Bronchial epithelial cell (primary cell): Measurements from ENCODE around the gene TAOK2. TPM values are rescaled to one million over a fixed set of nuclear protein-coding genes. Genes with fewer than 3 reads are reported as not detected.

ENCODE experiments used
- DNase-seq: peaks from one replicate; pipeline ENCODE4 v3.0.0-alpha.2; 2010; ENCODE audit warnings: low read depth
- FAIRE-seq: peaks from 2 replicates; lab custom pipeline; 2011; peaks lifted over from hg19 to GRCh38; lab: Jason Lieb, UNC
- H3K27me3 ChIP-seq: 2 replicates; pipeline ENCODE4 v1.5.1; 2011; ENCODE audit warnings: low read length; ENCODE audit not compliant: control insufficient read depth, insufficient read depth
- H3K36me3 ChIP-seq: 2 replicates; pipeline ENCODE4 v1.5.1; 2011; ENCODE audit warnings: low read length; ENCODE audit not compliant: control insufficient read depth, insufficient read depth
- H3K4me3 ChIP-seq: 2 replicates; pipeline ENCODE4 v1.5.1; 2011; ENCODE audit warnings: mild to moderate bottlenecking, low read depth, low read length, control low read depth
- total RNA-seq: library from RNA; depleted of rRNA; stranded (reverse); fragments of >200 nt; gene quantifications from 2 replicates; pipeline ENCODE4 v1.2.1, GENCODE V29; 2014
- TF ChIP-seq, protein P1 (sequence below): IDR thresholded peaks from 2 replicates; pipeline ENCODE4 v1.5.1; 2011; ENCODE audit warnings: mild to moderate bottlenecking, moderate library complexity, low read length, control low read depth, inconsistent platforms; ENCODE audit not compliant: insufficient read depth, severe bottlenecking

The TAOK2 gene
- total RNA-seq, 1 donor from 2014 or later: 24.7 TPM

DNA sequence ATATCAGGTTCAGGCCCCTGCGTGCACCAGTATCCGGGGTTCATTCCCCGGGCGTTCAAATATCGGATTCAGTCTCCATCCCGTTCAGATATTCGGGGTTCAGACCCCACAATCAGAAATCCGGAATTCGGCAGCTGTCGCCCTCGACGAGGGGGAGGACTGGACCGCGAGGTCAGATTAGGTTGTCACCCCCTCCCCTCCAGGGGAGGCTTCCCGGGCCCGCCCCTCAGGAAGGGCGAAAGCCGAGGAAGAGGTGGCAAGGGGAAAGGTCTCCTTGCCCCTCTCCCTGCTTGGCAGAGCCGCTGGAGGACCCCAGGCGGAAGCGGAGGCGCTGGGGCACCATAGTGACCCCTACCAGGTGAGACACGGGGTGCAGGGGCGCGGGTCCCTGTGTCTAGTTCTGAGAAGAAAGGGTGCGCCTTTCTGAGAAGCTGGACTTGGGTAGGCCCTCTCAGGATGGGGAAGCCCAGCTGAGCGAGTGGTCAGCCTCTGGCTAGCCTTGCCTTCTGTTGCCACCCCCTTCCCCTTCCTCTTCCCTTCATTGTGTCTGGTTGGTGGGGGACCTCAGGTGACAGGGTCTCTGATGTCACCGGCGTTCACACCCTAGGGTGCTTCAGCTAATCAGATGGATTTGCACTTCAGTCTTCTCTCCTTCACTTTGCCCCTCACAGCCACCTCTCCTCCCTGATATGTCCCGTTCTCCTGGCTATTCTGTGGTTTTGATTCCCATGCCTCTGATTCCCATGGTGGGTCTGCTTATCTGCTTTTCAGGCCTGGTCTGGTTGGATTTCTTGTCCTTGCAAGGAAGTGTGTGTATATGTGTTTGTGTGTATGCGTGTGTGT is 844 bp downstream of the TAOK2 start:
- Histone ChIP-seq H3K27me3 (no peaks in the 10 kb centered on the region), H3K36me3 (peaks cover 18% of the 10 kb centered on the region), H3K4me3 (peak overlapping the region; percentile 96)
- DNase-seq (no peak), FAIRE-seq (no peak)
- TF ChIP-seq, protein P1, sequence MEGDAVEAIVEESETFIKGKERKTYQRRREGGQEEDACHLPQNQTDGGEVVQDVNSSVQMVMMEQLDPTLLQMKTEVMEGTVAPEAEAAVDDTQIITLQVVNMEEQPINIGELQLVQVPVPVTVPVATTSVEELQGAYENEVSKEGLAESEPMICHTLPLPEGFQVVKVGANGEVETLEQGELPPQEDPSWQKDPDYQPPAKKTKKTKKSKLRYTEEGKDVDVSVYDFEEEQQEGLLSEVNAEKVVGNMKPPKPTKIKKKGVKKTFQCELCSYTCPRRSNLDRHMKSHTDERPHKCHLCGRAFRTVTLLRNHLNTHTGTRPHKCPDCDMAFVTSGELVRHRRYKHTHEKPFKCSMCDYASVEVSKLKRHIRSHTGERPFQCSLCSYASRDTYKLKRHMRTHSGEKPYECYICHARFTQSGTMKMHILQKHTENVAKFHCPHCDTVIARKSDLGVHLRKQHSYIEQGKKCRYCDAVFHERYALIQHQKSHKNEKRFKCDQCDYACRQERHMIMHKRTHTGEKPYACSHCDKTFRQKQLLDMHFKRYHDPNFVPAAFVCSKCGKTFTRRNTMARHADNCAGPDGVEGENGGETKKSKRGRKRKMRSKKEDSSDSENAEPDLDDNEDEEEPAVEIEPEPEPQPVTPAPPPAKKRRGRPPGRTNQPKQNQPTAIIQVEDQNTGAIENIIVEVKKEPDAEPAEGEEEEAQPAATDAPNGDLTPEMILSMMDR: no peak

DNA sequence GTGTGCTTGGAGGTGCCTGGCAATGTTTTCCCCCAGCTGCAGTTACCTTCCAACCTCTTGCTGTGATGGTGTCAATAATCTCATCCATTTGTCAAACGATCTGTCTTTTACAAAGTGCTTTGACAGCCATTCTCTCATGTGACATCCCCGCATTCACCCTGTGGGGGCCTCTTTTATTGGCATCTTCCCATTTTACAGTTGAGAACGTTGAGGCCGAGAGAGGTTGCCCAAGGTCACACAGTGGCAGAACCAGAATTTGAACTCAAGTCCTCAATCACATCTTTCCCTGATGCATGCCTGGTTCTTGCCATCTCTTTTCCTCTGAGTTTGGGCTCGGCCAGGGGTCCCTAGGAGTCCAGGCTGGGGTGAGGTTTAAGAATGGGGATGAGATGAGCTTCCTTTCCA is 1.5 kb downstream of the TAOK2 start:
- TF ChIP-seq, protein P1: no peak
- no peak for FAIRE-seq
- no peak for DNase-seq
- Histone ChIP-seq H3K4me3 (peak overlapping the region; percentile 96), H3K36me3 (peaks cover 21% of the 10 kb centered on the region), H3K27me3 (no peaks in the 10 kb centered on the region)

DNA sequence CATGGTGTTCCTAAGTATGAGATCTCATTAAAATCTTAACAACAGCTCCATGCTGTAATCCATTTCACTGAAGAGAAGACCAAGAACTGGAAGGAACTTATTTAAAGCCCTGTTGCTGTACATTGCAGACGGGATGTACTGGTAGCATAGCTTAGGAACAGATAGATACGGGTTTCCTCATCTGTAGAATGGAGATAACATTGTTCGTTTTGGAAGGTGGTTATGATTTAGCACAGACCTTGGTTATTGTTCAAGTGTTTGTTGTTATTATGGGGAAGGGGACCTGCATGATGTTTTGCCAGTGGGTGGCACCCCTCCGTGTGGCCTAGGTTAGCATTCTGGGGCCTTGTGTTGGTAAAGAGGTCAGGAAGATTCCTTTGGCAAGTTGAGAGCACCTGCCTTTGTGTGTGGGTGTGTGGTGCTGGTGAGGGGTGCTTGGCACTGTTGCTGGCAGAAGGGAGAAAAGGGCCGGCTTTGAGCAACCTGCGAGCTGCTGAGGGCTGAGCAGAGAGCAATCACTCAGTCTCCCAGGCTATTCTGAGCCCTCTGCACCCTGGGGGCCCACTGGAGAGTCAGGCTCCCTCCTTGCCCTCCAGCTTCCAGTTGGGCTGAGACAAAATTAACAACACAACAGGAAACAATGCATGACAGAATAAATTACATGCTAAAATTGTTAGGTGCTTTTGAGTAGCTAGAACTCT is 2.3 kb downstream of the TAOK2 start:
- TF ChIP-seq, protein P1: no peak
- no peaks in the 10 kb centered on the region for H3K27me3 ChIP-seq
- peaks cover 22% of the 10 kb centered on the region for H3K36me3 ChIP-seq
- no peak overlapping the region for H3K4me3 ChIP-seq
- FAIRE-seq (no peak), DNase-seq (no peak)

DNA sequence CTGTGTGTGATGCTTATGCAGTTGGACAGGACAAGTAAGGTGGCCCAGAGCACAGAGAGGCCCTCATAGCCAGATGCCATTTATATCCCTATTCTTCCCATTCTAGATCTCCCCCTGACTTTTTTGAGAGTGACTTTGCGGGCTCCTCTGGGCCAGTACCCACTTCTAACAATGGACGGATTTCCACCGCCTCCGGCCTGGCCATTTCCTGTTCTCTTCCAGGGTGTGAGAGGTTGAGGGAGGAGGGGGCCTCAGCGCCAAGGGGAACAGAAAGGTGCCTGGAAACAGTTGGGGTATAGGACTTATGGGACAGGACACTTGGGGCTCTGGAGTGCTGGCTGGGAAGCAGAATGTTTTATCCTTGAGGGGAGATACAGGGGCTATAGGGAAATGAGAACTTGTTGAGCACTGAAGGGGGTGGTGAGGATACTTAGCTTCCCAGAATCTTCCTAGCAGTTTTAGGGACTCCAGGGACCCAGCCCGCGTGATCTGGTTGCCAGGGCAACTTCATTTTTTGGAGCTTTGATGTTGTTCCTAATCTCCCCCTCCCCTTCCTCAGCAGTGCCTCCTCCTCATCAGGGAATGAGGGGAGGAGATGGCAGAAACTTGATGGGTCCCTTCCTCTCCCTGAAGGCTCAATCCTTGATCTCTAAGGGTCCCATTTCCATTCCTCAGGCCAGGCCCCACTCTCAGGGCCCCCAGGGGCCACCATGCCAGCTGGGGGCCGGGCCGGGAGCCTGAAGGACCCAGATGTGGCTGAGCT is 3.6 kb downstream of the TAOK2 start:
- no peak overlapping the region for H3K4me3 ChIP-seq
- H3K27me3 ChIP-seq: no peaks in the 10 kb centered on the region
- H3K36me3 ChIP-seq: peaks cover 25% of the 10 kb centered on the region
- DNase-seq (no peak), FAIRE-seq (no peak)
- TF ChIP-seq, protein P1: no peak

DNA sequence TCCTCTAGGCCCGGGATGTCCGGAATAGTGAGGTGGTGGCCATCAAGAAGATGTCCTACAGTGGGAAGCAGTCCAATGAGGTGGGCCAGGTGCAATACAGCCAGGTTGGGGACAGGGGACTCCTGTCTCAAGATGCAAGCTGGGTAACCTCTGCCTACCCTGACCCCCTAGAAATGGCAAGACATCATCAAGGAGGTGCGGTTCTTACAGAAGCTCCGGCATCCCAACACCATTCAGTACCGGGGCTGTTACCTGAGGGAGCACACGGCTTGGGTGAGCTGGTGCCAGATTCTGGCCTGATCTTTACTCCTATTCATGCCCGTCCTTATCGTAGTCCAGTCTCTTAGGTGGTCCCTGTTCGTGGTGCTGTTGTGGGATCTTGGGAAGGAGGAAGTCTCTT is 4.4 kb downstream of the TAOK2 start:
- H3K36me3 ChIP-seq: peaks cover 30% of the 10 kb centered on the region
- FAIRE-seq: no peak
- no peaks in the 10 kb centered on the region for H3K27me3 ChIP-seq
- DNase-seq: no peak
- TF ChIP-seq, protein P1: no peak
- no peak overlapping the region for H3K4me3 ChIP-seq
